Caki2 (cell line): ENCODE data around the gene AIP. TPM values are rescaled to one million over a fixed set of nuclear protein-coding genes. Genes with fewer than 3 reads are reported as not detected.
A peak's percentile ranks its signal among the peaks of the same experiment; 100 is the strongest.
"Not testable (repeated sequence)": the region's sequence is repeated elsewhere in the genome, so short reads cannot be mapped to it uniquely, and the experiment has no call there.

ENCODE experiments used
- DNase-seq: peaks from one replicate; pipeline ENCODE4 v3.0.0-alpha.2; 2015; ENCODE audit warnings: low read depth
- in situ Hi-C: cut with HindIII; loops from 2 replicates; pipeline ENCODE4 v1.10.0; 2016; ENCODE audit warnings: low sequenced_read_pairs, low pct_unique_long_range_greater_than_20kb, mixed read lengths
- total RNA-seq: library from RNA; depleted of rRNA; stranded (reverse); fragments of >200 nt; shearing (Covaris generic); gene quantifications from 2 replicates; pipeline ENCODE4 v1.2.3, GENCODE V29; 2014; ENCODE audit warnings: low replicate concordance

The AIP gene
- total RNA-seq, 1 experiment from 2014 or later = 91.4 TPM

GRCh38 chr11:67500831-67501715 lies 18.2 kb downstream of the AIP start:
- in situ Hi-C loops = no loop called here
- no peak for DNase-seq

- in situ Hi-C loops = no loop called here
- no peak for DNase-seq
Observed at GRCh38 chr11:67501854-67502253, 19.0 kb downstream of the AIP start.

GRCh38 chr11:67502328-67502979 lies 19.6 kb downstream of the AIP start:
- DNase-seq = no peak
- in situ Hi-C loops = no loop called here

GRCh38 chr11:67503119-67504004 lies 20.5 kb downstream of the AIP start:
- in situ Hi-C loops = no loop called here
- DNase-seq = no peak

GRCh38 chr11:67504005-67504949 lies 21.5 kb downstream of the AIP start:
- in situ Hi-C loops = no loop called here
- peak; percentile 63 for DNase-seq

GRCh38 chr11:67504950-67505581 lies 22.2 kb downstream of the AIP start, which contains the start of gene PITPNM1:
Gene PITPNM1 (minus strand): TSS chr11:67505363. CDS start chr11:67504180, 1,183 bp downstream.
- DNase-seq = peak; percentile 58
- in situ Hi-C loops = no loop called here

GRCh38 chr11:67505605-67506396 lies 23.0 kb downstream of the AIP start:
- peak; percentile 96 for DNase-seq
- in situ Hi-C loops = no loop called here

- in situ Hi-C loops = no loop called here
- no peak for DNase-seq
Observed at GRCh38 chr11:67506426-67507051, 23.7 kb downstream of the AIP start.

GRCh38 chr11:67507242-67507863 lies 24.5 kb downstream of the AIP start:
- in situ Hi-C loops = no loop called here
- DNase-seq = no peak

GRCh38 chr11:67507864-67508485 lies 25.1 kb downstream of the AIP start, which contains the start of gene CDK2AP2:
Gene CDK2AP2 (minus strand): TSS chr11:67508162. CDS start chr11:67508082, 80 bp downstream.
- in situ Hi-C loops = no loop called here
- DNase-seq = peak; percentile 99

GRCh38 chr11:67508486-67509121 lies 25.8 kb downstream of the AIP start:
- in situ Hi-C loops = no loop called here
- DNase-seq = peak; percentile 92

- DNase-seq = no peak
- in situ Hi-C loops = no loop called here
Observed at GRCh38 chr11:67510023-67510345, 27.2 kb downstream of the AIP start.

GRCh38 chr11:67511558-67511957 lies 28.7 kb downstream of the AIP start:
- in situ Hi-C loops, DNase-seq: not testable (repeated sequence)

- in situ Hi-C loops = no loop called here
- DNase-seq = no peak
Observed at GRCh38 chr11:67514116-67514515, 31.3 kb downstream of the AIP start.

GRCh38 chr11:67516806-67517205 lies 34.0 kb downstream of the AIP start:
- DNase-seq = no peak
- in situ Hi-C loops = no loop called here
